ENCODE measurements around the gene SHC2.
"Not testable (repeated sequence)": the region's sequence is repeated elsewhere in the genome, so short reads cannot be mapped to it uniquely, and the experiment has no call there.

The SHC2 gene

DNA sequence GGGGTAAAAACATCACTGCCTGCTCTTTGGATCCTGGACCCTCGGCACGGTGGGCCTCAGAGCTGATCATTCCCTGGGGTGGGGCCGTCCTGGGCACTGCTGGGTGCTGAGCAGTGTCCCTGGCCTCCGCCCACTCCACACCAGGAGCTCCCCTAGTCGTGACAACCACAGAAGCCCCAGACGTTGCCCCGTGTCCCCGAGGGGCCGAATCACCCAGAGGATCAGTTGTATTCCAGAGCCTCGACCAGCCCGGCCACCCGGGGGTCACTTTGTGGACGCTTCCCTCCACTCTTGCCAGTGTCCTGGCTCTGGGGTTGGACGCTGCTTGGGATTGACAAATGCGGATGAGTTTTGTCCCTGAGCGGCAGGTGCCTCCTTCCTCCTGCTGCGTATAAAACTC, 62.1 kb downstream of the SHC2 start:
- H3K4me3 ChIP-seq (ENCODE audit: low read depth, low read length): no peak overlapping the region
- TF ChIP-seq, protein P1, sequence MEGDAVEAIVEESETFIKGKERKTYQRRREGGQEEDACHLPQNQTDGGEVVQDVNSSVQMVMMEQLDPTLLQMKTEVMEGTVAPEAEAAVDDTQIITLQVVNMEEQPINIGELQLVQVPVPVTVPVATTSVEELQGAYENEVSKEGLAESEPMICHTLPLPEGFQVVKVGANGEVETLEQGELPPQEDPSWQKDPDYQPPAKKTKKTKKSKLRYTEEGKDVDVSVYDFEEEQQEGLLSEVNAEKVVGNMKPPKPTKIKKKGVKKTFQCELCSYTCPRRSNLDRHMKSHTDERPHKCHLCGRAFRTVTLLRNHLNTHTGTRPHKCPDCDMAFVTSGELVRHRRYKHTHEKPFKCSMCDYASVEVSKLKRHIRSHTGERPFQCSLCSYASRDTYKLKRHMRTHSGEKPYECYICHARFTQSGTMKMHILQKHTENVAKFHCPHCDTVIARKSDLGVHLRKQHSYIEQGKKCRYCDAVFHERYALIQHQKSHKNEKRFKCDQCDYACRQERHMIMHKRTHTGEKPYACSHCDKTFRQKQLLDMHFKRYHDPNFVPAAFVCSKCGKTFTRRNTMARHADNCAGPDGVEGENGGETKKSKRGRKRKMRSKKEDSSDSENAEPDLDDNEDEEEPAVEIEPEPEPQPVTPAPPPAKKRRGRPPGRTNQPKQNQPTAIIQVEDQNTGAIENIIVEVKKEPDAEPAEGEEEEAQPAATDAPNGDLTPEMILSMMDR (IDR thresholded peaks at IDR 0.05; ENCODE audit: borderline replicate concordance, insufficient read depth, low read depth, low read length): no peak

DNA sequence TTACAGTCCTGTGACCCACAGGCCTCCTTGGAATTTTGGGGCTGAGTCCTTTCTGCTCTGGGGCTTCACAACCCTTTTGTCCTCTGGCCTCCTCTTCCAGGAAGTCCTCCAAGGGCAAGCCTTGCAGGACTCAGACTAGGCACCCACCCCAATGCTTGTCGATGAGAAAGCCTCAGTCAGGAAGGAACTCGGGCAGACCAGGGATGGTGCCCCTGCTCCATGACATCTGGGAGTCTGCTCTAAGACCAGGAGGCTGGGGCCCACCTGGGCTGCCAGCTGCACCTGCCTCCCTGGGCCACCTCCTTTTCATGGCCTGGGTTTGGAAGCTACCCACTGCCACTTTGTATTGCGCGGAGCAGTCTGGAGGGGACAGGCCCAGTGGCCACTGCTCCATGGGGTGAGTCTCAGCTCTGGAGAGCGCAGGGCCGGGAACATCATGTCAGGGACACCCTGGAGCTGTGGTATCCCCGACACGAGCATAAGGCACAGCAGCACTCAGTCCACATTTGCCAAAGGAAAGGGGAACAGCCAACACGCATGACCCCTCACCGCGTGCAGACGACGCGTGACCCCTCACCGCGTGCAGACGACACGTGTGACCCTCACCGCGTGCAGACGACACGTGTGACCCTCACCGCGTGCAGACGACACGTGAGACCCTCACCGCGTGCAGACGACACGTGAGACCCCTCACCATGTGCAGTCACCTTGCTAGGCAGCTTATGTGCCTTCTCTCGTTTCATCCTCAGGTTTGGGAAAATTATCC, 62.7 kb downstream of the SHC2 start:
- TF ChIP-seq, protein P1 (IDR thresholded peaks at IDR 0.05; ENCODE audit: borderline replicate concordance, insufficient read depth, low read depth, low read length): no peak
- no peak overlapping the region for H3K4me3 ChIP-seq (ENCODE audit: low read depth, low read length)

DNA sequence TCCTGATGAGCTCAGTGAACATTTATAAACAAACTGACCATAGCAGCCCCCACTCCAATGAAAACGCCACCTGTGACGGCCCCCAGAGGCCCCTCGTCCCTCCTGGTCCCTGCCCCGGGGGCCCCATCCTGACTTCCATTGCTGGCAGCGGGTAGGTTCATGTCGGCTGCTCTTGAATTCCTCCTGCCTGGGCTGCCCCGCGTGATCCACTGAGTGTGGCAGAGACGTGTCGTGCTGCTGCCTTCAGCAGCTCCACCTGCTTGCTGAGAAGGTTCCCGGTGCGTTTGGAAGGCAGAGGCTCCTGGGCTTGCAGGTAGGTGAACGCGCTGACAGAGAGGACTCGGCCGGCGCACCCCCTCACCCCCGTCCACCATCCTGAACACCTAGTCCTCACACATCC, 63.5 kb downstream of the SHC2 start:
- TF ChIP-seq, protein P1 (IDR thresholded peaks at IDR 0.05; ENCODE audit: borderline replicate concordance, insufficient read depth, low read depth, low read length): no peak
- H3K4me3 ChIP-seq (ENCODE audit: low read depth, low read length): no peak overlapping the region

DNA sequence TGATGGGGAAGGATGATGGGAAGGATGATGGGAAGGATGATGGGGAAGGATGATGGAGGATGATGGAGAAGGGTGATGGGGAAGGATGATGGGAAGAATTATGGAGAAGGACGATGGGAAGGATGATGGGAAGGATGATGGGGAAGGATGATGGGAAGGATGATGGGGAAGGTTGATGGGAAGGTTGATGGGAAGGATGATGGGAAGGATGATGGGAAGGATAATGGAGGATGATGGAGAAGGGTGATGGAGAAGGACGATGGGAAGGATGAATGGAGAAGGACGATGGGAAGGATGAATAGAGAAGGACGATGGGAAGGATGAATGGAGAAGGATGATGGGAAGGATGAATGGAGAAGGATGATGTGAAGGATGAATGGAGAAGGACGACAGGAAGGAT, 65.4 kb downstream of the SHC2 start:
- TF ChIP-seq, protein P1 (IDR thresholded peaks at IDR 0.05; ENCODE audit: borderline replicate concordance, insufficient read depth, low read depth, low read length): no peak
- H3K4me3 ChIP-seq (ENCODE audit: low read depth, low read length): no peak overlapping the region

DNA sequence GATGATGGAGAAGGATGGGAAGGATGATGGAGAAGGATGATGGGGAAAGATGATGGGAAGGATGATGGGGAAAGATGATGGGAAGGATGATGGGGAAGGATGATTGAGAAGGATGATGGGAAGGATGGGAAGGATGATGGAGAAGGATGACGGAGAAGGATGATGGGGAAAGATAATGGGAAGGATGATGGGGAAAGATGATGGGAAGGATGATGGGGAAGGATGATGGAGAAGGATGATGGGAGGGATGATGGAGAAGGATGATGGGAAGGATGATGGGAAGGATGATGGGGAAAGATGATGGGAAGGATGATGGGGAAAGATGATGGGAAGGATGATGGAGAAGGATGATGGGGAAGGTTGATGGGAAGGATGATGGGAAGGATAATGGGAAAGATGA, 66.0 kb downstream of the SHC2 start:
- H3K4me3 ChIP-seq (ENCODE audit: low read depth, low read length): not testable (repeated sequence)

DNA sequence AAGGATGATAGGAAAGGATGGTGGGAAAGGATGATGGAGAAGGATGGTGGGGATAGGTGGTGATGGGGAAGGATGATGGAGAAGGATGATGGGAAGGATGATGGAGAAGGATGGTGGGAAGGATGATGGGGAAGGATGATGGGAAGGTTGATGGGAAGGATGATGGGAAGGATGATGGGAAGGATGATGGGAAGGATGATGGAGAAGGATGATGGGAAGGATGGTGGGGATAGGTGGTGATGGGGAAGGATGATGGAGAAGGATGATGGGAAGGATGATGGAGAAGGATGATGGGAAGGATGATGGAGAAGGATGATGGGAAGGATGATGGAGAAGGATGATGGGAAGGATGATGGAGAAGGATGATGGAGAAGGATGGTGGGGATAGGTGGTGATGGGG, 67.3 kb downstream of the SHC2 start:
- H3K4me3 ChIP-seq (ENCODE audit: low read depth, low read length): not testable (repeated sequence)

DNA sequence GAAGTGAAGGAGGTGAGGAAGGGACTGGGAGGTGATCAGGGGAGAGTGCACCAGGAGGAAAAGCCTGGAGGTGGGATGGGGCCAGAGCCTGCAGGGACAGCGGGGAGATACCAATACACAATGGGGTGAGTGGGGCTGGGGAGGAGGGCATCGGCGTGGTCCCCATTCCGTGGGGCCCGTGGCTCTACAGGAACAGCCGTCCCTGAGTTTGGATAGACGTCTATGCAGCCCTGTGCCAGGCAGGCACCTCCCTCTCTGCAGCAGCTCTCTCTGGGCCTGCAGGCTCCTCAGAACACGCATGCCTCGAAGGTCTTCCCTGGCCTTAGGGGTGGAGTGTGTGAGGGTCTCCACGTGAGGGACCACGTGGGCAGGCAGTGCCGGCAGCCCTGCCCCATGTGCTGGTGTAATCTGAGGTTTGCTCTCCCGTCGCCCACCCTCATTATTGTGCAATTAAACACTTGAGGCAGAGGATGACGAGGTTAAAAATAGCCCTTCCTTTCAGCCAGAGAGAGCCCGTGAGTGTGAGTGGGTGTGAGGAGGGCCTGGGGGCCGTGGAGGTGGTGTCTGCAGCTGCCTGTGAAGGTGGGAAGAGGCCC, 68.4 kb downstream of the SHC2 start:
- TF ChIP-seq, protein P1 (IDR thresholded peaks at IDR 0.05; ENCODE audit: borderline replicate concordance, insufficient read depth, low read depth, low read length): no peak
- no peak overlapping the region for H3K4me3 ChIP-seq (ENCODE audit: low read depth, low read length)

DNA sequence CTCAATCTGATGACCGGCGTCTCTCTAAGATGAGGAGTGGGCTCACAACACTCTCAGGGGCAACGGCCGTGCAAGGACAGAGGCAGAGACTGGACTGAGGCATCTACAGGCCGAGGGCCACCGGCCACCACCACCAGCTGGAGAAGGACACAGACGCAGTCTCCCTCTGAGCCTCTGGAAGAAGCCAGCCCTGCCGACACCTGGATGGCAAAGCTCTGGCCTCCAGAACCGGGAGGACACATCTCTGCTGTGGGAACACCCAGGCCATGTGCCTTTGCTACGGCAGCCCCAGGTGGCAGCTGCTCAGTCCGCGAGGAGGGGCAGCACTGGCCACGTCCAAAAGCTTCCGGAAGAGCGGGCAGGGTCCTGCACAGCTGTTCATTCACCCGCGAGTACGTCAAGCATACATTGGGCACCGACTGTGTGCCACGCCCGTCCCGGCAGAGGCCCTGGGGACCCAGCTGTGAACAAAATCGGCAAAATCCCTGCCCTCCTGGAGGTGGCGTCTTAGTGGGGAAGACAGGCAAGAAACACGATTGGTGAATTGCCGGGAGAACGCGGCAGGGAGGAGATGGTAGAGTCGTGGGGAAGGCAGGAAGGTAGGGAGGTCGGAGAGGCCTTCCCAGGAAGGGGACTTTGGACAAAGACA, 69.0 kb downstream of the SHC2 start:
- H3K4me3 ChIP-seq (ENCODE audit: low read depth, low read length): no peak overlapping the region
- TF ChIP-seq, protein P1 (IDR thresholded peaks at IDR 0.05; ENCODE audit: borderline replicate concordance, insufficient read depth, low read depth, low read length): no peak

Data from GM12875 (cell line).